ENCODE measurements around the gene AHRR.

Gene AHRR

DNA sequence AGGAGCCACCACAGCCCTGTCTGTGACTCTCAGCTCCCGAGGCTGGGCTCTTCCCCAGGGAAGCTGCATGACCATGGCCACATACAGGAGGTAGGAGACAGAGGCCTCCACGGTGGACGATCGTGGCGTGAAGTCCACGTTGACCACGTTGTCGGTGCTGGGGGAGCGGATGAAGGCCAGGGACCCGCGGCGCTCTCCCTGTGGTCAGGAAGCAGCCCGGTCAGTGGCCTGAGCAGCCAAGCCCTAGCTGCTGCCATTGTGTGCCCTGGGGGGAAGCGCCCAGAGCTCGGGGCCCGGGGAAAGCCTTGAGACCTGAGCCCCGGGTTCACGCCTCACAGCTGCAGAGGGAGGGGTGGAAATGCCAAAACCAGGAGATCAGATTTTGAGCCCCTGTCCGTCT lies 155.7 kb downstream of the AHRR start:
- TF ChIP-seq, protein P1, sequence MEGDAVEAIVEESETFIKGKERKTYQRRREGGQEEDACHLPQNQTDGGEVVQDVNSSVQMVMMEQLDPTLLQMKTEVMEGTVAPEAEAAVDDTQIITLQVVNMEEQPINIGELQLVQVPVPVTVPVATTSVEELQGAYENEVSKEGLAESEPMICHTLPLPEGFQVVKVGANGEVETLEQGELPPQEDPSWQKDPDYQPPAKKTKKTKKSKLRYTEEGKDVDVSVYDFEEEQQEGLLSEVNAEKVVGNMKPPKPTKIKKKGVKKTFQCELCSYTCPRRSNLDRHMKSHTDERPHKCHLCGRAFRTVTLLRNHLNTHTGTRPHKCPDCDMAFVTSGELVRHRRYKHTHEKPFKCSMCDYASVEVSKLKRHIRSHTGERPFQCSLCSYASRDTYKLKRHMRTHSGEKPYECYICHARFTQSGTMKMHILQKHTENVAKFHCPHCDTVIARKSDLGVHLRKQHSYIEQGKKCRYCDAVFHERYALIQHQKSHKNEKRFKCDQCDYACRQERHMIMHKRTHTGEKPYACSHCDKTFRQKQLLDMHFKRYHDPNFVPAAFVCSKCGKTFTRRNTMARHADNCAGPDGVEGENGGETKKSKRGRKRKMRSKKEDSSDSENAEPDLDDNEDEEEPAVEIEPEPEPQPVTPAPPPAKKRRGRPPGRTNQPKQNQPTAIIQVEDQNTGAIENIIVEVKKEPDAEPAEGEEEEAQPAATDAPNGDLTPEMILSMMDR (IDR thresholded peaks at IDR 0.05; ENCODE audit: control extremely low read depth, extremely low read depth, low read depth, missing control alignments), result no peak
- CTCF ChIA-PET, result interaction anchor here (1.2 to 2.4 kb wide), 2 partner anchors 31 to 160 kb away, joined by 3 to 7 read pairs; no protein-coding TSS in a partner anchor
- no peak for DNase-seq (ENCODE audit: extremely low spot score)
- POLR2A ChIA-PET, result no interaction called here

DNA sequence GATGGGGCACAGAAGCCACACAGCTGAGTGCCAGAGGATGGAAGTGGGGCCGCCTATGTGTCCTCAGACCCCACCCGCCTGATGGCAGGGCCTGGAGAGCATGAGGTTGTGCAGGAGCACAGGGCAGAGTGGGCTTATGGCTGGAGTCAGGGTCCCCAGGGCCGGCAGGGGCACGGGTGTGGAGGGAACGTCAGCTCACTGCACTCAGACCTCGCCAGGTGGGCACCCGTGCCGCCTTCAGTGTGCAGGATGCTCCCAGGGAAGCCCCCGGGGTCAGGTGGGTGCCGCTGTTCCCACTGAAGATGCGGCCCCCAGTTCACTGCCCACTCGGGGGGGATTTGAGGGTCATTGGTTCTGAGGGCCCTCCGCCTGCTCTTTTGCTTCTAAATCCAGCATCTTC lies 156.4 kb downstream of the AHRR start:
- ChIA-PET CTCF (interaction anchor here (1.2 to 2.4 kb wide), 2 partner anchors 31 to 161 kb away, joined by 3 to 7 read pairs; no protein-coding TSS in a partner anchor), POLR2A (no interaction called here)
- TF ChIP-seq, protein P1 (IDR thresholded peaks at IDR 0.05; ENCODE audit: control extremely low read depth, extremely low read depth, low read depth, missing control alignments), result no peak
- no peak for DNase-seq (ENCODE audit: extremely low spot score)

DNA sequence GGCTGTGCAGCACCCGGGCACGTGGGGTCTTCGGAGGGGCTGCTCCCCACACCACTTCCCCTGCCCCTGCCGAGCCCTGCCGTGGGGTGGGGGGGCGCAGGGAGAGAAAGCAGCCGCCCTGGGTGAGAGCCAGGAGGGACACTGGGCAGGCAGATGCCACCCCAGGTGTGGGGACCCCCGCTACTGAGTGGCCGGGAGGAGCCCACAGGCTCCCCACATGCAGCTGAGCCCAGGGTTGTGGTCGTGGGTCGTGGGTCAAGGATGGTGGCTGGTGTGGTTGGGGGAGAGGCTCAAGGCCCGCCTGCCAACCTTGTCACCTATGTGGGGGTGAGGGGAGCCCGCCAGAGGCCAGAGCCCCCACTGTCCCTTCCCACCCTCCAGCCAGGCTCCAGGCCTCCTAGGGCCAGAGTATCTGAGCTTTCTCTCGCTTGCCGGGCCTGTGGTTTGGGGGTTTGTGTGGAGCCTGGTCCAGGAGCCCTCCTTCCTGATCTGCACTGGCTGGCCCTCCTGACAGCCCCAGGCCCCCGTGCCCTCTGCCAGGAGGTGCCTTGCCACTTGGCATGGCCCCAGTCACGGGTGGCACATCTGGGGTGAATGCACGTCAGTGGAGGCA lies 157.0 kb downstream of the AHRR start:
- TF ChIP-seq, protein P1 (IDR thresholded peaks at IDR 0.05; ENCODE audit: control extremely low read depth, extremely low read depth, low read depth, missing control alignments), result no peak
- CTCF ChIA-PET, result interaction anchor here (1.0 to 1.2 kb wide), 2 partner anchors 162 to 1090 kb away, joined by 3 read pairs; no protein-coding TSS in a partner anchor
- no peak for DNase-seq (ENCODE audit: extremely low spot score)
- POLR2A ChIA-PET, result no interaction called here

DNA sequence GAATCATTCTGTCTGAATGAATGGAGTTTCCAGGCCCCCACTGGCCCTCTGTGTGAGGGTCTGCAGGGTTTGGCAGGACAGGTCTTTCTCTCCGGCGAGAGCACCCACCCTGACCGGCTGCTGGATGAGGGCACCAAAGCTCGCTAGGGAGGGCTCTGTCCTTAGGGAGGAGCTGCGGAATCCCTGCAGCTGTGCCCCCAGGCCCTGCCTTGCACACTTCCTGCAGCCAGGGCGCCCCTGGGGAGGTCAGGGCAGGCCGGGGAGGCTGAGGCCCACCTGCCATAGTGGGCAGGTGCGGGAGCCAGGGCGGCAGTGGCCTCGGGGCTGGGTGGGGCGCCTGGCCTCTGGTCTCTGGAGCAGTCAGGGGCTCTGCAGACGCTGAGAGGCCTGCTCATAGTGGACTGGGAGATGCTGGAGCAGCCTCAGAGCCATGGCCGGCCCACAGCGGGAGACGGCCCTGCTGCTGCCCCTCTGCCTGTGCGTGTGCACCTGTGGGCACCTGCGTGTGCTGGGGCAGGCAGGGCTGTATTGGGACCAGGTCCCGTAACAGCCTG lies 157.5 kb downstream of the AHRR start:
- TF ChIP-seq, protein P1 (IDR thresholded peaks at IDR 0.05; ENCODE audit: control extremely low read depth, extremely low read depth, low read depth, missing control alignments), result no peak
- no peak for DNase-seq (ENCODE audit: extremely low spot score)
- ChIA-PET CTCF (interaction anchor here (1.0 kb wide), 1 partner anchor 1089 kb away, joined by 3 read pairs; no protein-coding TSS in a partner anchor), POLR2A (no interaction called here)

DNA sequence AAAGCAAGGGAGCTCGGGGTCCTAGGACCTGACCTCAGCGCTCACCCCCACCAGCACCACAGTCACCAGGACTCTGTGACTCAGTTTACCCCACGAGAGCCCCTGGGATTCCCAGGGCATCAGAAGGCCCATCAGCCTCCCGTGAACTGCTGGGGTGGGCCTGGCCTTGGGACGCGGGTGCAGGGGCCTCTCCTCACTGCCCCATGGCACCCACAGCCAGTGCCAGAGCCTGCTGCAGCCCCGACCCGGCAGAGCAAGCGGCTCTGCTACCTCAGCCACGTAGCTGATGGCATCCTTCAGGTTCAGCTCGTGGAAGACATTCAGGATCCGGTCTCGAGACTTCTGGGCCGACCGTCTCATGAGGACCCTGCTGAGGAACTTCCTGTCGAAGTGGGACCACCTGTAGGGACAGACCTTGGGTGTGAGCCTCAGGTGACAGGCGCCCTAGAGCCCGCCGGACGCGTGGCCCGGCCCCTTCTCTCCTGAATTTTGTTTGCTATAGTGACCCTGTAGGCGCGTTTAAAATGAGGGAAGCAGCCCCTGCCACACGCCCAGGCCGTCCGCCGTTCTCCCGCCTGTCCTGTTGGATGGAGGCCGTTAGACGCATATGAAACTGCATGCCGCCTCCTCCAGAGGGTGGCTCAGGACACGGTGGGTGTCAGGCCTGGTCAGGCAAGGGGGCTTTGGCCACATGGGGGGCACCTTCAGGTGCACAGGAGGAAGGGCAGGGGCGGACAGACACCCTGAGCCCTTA lies 158.2 kb downstream of the AHRR start:
- TF ChIP-seq, protein P1 (IDR thresholded peaks at IDR 0.05; ENCODE audit: control extremely low read depth, extremely low read depth, low read depth, missing control alignments), result no peak
- POLR2A ChIA-PET, result no interaction called here

DNA sequence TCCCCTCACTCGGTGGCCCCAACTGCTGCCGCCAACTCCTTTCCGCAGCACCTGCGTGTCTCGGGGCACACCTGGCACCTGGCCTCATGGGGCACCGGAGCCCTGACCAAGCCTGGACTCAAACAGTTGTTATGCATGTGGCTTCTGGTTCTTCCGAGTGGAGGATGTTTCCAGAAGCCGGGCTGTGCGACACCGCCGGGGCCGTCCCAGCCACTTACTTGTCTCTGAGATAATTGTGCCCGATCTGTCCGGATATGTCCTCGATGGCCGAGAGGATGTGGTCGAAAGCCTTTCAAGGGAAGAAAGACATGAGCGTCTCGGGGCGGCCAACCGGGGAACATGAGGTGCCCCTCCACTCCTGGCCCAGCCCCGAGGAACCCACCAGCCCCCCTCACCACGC lies 159.8 kb downstream of the AHRR start:
- DNase-seq (ENCODE audit: extremely low spot score), result no peak
- CTCF ChIA-PET, result interaction anchor here (1.4 kb wide), 1 partner anchor 51 kb away, joined by 3 read pairs; no protein-coding TSS in a partner anchor
- POLR2A ChIA-PET, result no interaction called here
- TF ChIP-seq, protein P1 (IDR thresholded peaks at IDR 0.05; ENCODE audit: control extremely low read depth, extremely low read depth, low read depth, missing control alignments), result no peak

More for the DNA sequence above, 158.2 kb downstream of the AHRR start:
- CTCF ChIA-PET, result interaction anchor here (1.4 kb wide), 1 partner anchor 49 kb away, joined by 3 read pairs; no protein-coding TSS in a partner anchor
- no peak for DNase-seq (ENCODE audit: extremely low spot score)

All from GM10248 (cell line).